Suppressor macrophage (primary cell): Measurements from ENCODE around the gene SMTNL2.
"Not testable (repeated sequence)": the region's sequence is repeated elsewhere in the genome, so short reads cannot be mapped to it uniquely, and the experiment has no call there.

Experiments
- DNase-seq, 4 experiments: peaks; one replicate each; pipeline ENCODE4 v3.0.0-alpha.2; 2020 to 2022

SMTNL2 gene

DNA sequence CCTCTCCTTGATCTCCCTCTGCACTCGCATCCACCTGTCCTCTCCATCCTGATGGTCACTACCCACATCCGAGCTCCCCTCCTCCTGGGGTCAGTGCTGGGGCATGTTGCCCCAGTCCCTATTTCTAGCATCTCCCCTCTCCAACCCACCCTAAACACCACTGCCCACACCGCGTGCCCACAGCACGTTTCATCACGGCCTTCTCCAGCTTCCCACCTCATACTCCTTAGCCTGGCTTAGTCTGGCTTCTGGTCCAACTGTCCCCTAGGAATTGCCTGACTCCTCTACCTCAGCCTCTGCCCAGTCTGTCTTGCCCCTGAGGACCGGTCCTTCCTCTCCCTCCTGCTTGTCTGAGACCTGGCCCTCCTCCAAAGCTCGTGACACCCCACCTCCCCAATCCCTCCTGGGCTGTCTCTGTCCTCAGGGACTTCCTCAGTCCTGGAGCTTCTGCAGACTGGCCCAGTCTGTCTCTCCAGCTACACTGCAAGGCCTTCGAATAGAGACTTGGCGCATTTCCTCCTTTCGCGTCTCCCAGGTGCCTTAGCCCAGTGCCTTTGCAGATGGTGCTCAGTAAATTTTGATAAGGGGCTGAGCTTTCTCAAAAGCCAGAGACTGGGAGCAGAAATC is 52.3 kb downstream of the SMTNL2 start:
- DNase-seq, result peak in 2 of 4 experiments; percentile 14 to 15

- DNase-seq, result not testable (repeated sequence)
These were observed 54.4 kb downstream of the SMTNL2 start for GRCh38 chr17:4638766-4639165.

DNA sequence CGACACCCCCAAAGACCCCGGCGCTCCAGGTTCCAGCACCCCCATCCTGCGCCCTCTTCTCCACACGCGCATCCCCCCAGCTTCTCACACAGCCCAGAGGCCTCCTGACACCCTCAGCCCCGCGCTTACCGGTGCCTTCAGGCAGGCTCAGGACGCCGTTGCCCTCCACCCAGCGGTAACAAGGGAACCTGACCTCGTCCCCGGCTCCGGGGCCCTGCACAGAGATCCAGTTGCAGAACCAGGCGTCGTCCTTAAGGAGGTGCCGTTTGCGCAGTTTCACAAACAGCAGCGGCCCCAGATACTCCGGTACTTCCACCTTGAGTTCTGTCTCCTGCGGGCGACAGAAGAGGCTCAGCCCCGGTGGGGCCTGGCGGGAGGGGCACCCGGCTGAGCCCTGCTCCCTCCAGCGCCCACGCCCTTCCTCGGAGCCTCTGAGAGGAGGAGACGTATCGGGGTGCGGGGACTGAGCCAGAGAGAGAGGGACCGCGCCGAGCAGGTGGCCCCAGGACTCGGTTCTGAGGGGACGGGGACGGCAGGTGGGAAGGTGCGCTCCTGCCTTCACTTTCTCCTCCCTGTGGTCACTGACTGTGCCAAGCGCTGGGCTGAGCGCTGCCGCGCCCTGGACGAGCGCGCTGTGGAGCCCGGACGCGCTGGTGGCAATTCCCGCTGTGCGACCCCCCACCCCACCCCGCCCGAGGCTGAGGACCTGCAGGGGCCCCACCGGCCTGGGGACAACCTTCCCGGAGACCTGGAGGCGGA is 55.2 kb downstream of the SMTNL2 start:
- DNase-seq, result peak; percentile 15 to 67 (median 53)

- not testable (repeated sequence) for DNase-seq
These were observed 56.4 kb downstream of the SMTNL2 start for GRCh38 chr17:4640569-4641188.

DNA sequence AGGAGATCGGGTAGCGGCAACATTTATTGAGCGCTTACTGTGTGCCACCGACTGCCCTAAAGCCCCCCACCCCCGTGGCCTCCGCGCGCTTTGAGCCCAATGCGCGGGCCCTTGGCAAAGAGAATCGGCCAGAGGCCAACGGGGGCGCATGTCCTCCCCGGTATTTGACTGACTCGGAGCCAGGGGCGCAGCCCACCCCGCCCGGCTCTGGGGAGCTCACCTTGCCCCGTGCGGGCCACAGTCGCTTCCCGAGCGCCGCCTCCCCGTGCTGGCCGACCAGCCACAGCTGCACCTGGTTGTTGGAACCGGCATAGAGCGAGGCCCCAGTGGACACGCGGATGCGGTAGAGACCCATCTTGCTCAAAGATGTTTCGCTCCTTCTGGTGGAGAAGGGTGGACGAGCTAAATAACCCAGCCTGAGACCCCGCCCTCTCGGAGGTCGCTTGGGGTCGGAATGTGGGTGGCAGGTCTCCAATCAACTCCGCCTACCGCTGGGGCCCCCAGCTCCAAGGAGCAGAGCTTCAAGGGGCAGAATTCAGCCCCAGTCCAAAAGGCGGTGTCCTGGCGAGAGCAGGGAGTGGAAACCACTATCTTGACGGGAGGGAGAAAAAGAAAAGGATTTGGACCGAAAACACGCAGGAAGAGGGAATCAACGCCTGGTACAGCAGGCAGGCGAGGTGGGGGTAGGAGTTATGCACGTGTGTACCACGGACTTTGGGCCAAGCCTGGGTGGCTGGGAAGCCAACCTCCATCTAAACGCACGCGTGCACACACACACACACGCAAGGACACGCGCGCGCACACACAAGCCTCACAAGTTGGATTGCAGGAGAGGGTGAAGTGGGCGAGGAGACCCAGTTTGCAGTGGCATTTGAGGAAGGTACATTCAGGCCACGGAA is 57.2 kb downstream of the SMTNL2 start, which contains the start of gene ALOX15:
ALOX15 (minus strand) TSS at position 382 of the 899 bp plus-strand sequence; CDS start at position 355, 27 bp downstream.
- no peak for DNase-seq

- no peak for DNase-seq
These were observed 58.0 kb downstream of the SMTNL2 start for GRCh38 chr17:4642286-4642685.

GRCh38 chr17:4643676-4644075 is 59.3 kb downstream of the SMTNL2 start:
- no peak for DNase-seq

DNA sequence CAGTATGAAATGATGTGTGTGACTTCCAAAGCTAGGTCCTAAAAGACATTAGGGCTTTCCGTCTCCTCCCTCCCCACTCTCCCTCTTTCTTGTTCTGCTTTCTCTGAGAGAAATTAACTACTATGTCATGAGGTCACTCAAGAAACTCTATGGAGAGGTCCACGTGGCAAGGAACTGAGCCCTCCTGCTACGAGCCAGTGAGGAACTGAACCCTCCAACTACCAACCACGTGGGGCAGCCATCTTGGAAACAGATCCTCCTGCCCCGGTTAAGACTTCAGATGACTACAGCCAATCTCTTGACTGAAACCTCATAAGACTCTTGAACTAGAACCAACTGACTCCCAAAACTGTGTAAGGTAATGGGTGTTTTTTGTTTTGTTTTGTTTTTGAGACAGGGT is 61.3 kb downstream of the SMTNL2 start:
- peak; percentile 83 to 92 (median 90) for DNase-seq

DNA sequence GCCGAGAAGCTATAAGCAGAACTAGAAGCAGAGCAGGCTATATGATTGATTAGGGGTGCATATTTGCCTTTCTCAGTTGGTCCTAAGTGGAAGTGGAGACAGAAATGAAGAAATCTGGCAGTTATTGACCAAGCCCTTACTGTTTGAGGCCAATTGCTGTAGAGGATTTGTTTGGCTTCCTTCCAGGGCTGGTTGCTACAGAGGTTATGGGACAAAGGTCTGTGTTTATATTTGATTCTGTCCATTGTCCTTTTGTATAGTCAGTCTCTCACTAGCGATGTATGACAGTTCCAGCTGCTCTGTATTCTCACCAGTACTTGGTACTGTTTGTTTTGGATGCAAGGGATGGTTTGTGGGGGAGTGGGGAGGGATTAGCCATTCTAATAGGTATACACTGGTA is 64.4 kb downstream of the SMTNL2 start:
- DNase-seq, result peak; percentile 27 to 57 (median 55)

DNA sequence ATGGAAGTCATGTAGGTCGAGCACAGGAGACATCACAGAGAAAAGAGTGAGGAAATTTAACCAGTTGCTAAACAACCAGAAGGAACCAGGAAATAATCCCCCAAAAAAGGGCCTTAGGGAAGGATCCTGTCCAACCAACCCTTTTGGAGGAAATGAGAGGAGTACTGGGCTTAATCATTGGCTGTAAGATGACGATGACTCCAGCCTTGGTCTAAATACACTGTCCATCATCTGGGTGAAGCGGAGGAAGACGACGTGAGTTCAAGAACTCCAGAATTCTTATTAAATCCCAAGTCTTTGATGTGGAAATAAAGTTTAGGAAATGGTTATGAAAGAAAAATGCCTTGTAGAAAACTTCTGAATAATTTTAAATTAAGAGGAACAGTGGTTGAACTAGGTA is 68.7 kb downstream of the SMTNL2 start:
- no peak for DNase-seq

GRCh38 chr17:4655933-4656332 is 71.6 kb downstream of the SMTNL2 start:
- not testable (repeated sequence) for DNase-seq

DNA sequence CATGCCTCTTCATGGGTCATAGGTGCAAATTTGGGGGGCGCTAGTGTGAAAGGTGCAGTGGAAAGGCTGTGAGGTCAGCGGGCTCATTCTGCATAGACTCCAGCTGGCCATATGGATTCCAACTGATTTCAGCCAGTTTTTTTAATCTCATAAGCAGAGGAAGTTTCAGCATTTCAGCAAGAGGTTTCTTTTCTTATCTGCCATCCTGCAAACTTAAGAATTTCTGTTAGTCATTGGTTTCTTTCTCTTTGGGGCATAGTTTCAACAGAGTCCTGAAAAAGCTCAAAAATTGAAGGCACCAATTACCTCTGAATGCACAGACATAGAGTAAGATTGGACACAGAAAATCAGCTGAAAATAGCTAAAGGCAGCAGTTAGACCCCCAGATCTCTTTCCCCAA is 73.3 kb downstream of the SMTNL2 start:
- DNase-seq, result no peak
